Stimulated activated memory B cell treated with anti-CD40 and anti-IgM and Interleukin-4, amounts not matched to agents 10 μg/mL and 1 μg/mL and 100 μg/mL, for 72 hours (primary cell): ENCODE data around the gene SCARF1.

ENCODE experiments used
- ATAC-seq: fragments of 150-1000 bp; cut with Tn5 transposase; 2 replicates; pipeline ENCODE4 v1.10.0; 2021
- H3K27ac Mint-ChIP-seq: one replicate; pipeline ENCODE4 v1.8.0; 2022; ENCODE audit warnings: mild to moderate bottlenecking, mixed read lengths
- H3K27me3 Mint-ChIP-seq: one replicate; pipeline ENCODE4 v1.8.0; 2022; ENCODE audit warnings: mixed read lengths
- H3K36me3 Mint-ChIP-seq: one replicate; pipeline ENCODE4 v1.8.0; 2022; ENCODE audit warnings: mixed read lengths
- H3K4me1 Mint-ChIP-seq: one replicate; pipeline ENCODE4 v1.8.0; 2022; ENCODE audit warnings: mixed read lengths
- H3K4me3 Mint-ChIP-seq: one replicate; pipeline ENCODE4 v1.8.0; 2022; ENCODE audit warnings: mild to moderate bottlenecking, moderate library complexity, mixed read lengths
- H3K9me3 Mint-ChIP-seq: one replicate; pipeline ENCODE4 v1.8.0; 2022; ENCODE audit warnings: mixed read lengths

The SCARF1 gene

DNA sequence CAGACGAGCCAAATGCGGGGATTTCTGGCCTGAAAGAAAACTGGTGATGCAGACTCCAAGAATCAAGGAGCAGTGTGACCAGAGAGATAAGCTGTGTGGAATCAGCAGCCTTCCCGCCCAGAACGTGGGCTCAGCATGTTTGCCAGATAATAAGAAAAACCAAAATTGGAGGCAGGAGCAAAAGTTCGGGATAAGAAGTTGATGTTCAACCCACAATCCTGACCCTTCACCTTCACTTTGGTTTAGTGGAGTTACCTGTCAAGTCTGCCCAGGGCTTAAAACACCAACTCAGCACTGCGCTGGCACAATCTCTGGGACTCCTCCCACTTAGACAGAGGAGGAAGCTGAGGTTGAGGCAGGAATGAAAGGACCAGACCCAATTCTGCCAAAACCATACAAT is 20.0 kb downstream of the SCARF1 start:
- Mint-ChIP-seq H3K4me1 (peaks cover 40% of the 10 kb centered on the region), H3K9me3 (no peaks in the 10 kb centered on the region), H3K36me3 (peaks cover 54% of the 10 kb centered on the region), H3K27me3 (no peaks in the 10 kb centered on the region), H3K4me3 (peak overlapping the region; percentile 89), H3K27ac (peak overlapping the region; percentile 98)
- ATAC-seq = no peak

DNA sequence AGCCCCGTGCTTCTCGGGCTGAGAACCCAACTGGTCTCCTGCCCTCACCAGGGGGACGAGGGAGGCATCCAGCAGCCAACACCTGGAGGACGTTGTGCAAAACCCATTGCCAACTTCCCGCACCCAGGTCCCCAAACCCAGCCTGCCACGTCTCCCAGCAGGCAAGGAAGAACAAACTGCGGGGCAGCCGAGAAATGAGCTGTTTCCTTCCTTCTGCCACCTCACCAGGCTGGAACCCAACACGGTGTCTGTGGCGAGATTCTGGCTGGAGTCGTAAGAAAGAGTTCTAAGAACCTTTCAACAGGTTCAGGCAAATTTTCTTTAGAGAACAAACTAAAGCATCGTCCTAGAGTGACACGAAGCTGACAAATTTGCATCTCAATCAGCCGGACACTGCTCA is 20.5 kb downstream of the SCARF1 start:
- no peak for ATAC-seq
- Mint-ChIP-seq H3K27me3 (no peaks in the 10 kb centered on the region), H3K4me1 (peaks cover 35% of the 10 kb centered on the region), H3K27ac (peak overlapping the region; percentile 98), H3K36me3 (peaks cover 56% of the 10 kb centered on the region), H3K9me3 (no peaks in the 10 kb centered on the region), H3K4me3 (peak overlapping the region; percentile 89)

DNA sequence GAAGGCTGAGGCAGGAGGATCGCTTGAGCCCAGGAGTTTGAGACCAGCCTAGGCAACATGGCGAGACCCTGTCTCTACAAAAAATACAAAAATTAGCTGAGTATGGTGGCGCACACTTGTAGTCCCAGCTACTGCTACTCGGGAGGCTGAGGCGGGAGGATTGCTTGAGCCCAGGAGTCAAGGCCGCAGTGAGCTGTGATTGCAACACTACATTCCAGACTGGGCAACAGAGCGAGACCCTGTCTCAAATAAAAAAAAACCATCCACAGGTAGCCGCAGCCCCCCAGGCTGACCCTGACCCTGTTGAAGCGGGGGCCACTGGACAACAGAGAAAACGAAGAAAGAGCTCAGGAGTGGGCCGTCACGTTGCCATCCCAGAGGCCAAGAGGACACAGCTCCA is 20.9 kb downstream of the SCARF1 start:
- H3K36me3 Mint-ChIP-seq = peaks cover 60% of the 10 kb centered on the region
- H3K27ac Mint-ChIP-seq = peak overlapping the region; percentile 77
- peaks cover 34% of the 10 kb centered on the region for H3K4me1 Mint-ChIP-seq

DNA sequence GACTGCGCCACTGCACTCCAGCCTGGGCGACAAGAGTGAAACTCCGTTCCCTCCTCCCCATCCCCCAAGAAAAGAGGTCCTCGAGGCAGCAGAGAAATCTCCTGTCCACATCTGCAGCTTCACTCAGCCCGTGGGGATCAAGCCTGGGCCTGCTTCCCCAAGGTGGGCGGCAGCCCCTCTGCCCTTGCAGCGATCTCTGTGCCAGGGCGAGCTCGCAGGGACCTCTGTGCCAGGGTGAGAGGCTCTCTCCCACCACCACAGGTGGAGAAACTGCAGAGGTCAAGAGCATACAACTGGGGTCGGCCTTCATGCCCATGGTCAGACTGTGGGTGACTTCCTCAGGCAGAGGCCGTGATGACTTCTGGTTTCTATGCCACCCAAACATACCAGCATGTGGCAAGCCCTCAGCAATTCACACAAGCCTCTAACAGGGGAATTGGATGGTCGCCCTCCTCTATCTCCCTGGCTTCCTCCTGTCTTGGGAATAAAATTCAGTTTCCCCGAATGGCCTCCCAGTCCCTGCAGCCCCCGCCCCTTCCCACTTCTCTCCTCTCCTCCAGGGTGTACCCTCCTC is 22.4 kb downstream of the SCARF1 start:
- Mint-ChIP-seq H3K9me3 (no peaks in the 10 kb centered on the region), H3K4me3 (no peak overlapping the region), H3K27ac (peak overlapping the region; percentile 73), H3K27me3 (no peaks in the 10 kb centered on the region), H3K4me1 (peaks cover 45% of the 10 kb centered on the region), H3K36me3 (peaks cover 72% of the 10 kb centered on the region)
- no peak for ATAC-seq

More for the DNA sequence above, 20.9 kb downstream of the SCARF1 start:
- no peak for ATAC-seq
- Mint-ChIP-seq H3K4me3 (peak overlapping the region; percentile 63), H3K9me3 (no peaks in the 10 kb centered on the region), H3K27me3 (no peaks in the 10 kb centered on the region)

DNA sequence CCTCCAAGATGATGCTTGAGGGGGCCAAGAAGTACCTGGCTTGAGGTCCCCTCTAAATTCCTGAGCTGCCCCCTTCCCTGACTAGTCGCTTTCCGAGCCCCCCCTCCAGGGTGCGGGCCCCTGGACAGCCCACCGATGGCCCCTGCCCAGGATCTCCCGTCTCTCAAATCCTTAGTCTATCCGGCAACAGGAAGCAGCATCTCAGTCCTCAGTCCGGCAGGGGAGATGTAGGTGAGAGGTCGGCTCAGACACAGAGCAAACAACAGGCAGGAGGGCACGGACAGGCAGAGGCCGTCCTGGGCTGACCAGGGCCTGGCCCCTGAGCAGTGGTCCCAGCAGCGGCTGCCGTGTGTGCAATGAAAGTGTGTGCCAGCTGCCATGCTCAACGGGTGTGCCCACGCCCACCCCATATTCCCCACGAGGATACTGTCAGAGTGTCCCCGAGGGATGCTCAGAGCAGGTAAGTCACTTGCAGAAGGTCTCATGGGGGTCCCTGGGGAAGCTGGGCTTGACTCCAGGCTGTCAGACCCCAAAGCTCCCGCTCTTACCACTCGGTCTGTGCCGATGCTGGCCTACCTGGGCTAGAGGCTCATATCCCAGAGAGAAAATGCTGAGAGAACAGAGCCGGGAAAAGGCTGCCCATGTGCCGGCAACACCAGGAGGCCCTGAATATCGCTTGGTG is 24.1 kb downstream of the SCARF1 start:
- H3K27me3 Mint-ChIP-seq = no peaks in the 10 kb centered on the region
- no peaks in the 10 kb centered on the region for H3K9me3 Mint-ChIP-seq
- no peak overlapping the region for H3K4me3 Mint-ChIP-seq
- peaks cover 78% of the 10 kb centered on the region for H3K36me3 Mint-ChIP-seq
- H3K4me1 Mint-ChIP-seq = peaks cover 43% of the 10 kb centered on the region
- no peak for ATAC-seq
- H3K27ac Mint-ChIP-seq = peak overlapping the region; percentile 58

DNA sequence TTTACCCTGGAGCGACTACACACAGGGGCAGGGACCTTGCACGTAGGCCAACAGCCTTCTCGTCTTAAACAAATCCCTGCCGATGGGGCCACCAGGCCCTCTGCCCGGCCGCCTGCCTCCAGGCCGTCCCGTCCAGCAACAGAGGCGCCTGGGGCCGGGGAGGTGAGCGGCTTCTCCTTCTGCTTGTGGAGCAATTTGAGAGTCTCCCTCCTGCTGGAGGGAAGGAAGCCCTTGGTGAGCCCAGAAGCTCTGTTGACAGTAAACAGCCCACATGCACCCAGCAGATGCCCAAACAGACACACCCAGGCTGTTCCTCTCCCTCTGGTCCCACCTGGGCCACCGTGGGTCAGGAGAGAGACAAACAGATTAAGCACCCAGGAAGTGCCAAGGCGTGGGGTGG is 25.0 kb downstream of the SCARF1 start:
- ATAC-seq = no peak
- peaks cover 34% of the 10 kb centered on the region for H3K4me1 Mint-ChIP-seq
- no peak overlapping the region for H3K4me3 Mint-ChIP-seq
- no peaks in the 10 kb centered on the region for H3K9me3 Mint-ChIP-seq
- peak overlapping the region; percentile 58 for H3K27ac Mint-ChIP-seq
- peaks cover 76% of the 10 kb centered on the region for H3K36me3 Mint-ChIP-seq
- H3K27me3 Mint-ChIP-seq = no peaks in the 10 kb centered on the region

DNA sequence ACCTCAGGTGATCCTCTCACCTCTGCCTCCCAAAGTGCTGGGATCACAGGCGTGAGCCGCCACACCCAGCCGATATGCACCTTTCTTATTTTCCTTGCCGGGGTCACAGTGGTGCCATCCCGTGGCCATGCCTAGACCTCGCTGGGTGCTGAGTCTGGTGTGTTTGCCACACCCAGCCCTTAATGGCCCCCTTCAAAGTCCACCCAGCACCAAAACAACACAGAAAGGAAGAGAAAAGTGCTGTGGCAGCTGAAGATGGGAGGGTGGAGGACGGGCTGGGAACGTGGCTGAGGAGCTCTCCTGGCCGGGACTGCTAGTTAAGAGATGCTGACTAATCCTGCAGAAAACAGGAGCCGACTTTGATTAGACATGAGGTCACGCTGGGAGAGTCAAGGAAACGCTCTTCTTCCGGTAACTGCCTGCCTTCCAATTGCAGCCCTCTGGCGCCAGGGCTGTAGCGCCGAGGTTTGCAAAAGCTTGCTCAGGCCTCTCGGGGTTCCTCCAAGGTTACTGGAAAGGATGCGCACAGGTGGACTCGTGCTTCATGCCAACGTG is 27.8 kb downstream of the SCARF1 start:
- Mint-ChIP-seq H3K4me3 (no peak overlapping the region), H3K36me3 (peaks cover 75% of the 10 kb centered on the region), H3K27ac (peak overlapping the region; percentile 17), H3K9me3 (no peaks in the 10 kb centered on the region), H3K27me3 (no peaks in the 10 kb centered on the region), H3K4me1 (peaks cover 18% of the 10 kb centered on the region)
- ATAC-seq = no peak

DNA sequence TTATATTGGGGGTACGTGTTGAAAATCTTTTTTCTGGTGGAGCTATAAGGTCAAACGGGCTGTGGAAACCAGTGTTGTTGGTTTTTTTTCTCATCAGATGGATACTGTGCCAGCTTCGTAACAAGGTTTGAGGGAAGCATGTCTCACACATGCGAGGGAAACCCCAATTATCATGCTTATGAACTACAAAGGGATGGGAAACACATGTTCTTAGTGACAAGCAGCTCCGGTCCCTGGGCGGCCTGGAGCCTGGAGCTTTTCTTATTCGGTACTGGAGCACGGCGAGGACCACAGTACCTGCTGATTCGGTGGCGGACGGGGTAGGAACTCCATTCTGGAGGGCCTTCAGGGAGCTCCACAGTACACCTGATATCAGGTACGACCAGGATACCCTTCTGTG is 29.4 kb downstream of the SCARF1 start:
- Mint-ChIP-seq H3K4me1 (peaks cover 24% of the 10 kb centered on the region), H3K4me3 (no peak overlapping the region), H3K36me3 (peaks cover 86% of the 10 kb centered on the region), H3K9me3 (no peaks in the 10 kb centered on the region), H3K27me3 (no peaks in the 10 kb centered on the region), H3K27ac (no peak overlapping the region)
- ATAC-seq = no peak

DNA sequence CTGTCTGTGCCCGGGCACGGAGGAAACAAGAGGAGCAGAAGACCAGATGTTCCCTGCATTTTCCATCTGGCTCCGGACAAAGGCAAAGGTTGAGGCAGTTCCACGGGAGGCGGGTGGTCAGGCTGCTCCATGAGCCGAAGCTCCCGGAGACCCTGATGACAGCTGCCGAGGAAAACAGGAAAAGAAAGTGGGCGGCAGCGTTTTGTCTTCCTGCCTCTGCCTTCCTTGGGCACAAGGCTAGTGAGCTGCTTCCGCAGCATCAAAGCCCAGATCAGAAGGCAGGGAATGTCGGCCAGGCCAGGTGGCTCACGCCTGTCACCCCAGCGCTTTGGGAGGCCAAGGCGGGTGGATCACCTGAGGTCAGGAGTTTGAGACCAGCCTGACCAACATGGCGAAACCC is 33.1 kb downstream of the SCARF1 start:
- no peak for ATAC-seq
- Mint-ChIP-seq H3K27me3 (no peaks in the 10 kb centered on the region), H3K27ac (no peak overlapping the region), H3K4me1 (peaks cover 25% of the 10 kb centered on the region), H3K4me3 (no peak overlapping the region), H3K9me3 (no peaks in the 10 kb centered on the region), H3K36me3 (peaks cover 65% of the 10 kb centered on the region)

DNA sequence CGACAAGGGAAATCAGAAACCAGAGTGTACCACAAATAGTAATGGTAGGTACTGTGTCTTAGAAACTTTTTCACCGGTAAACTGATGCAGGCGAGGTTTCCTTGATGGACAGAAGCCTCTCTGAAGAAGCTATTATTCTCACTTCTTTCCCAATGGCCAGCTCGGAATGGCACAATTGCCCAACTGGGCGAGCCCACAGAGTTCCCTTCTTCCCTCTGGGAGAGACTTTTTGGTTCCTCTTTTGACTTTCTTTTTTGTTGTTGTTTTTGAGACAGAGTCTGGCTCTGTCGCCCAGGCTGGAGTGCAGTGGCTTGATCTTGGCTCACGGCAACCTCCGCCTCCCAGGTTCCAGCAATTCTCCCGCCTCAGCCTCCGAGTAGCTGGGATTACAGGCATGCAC is 33.8 kb downstream of the SCARF1 start:
- no peak for ATAC-seq
- Mint-ChIP-seq H3K4me3 (no peak overlapping the region), H3K27ac (no peak overlapping the region), H3K4me1 (peaks cover 30% of the 10 kb centered on the region), H3K9me3 (no peaks in the 10 kb centered on the region), H3K36me3 (peaks cover 59% of the 10 kb centered on the region), H3K27me3 (no peaks in the 10 kb centered on the region)

DNA sequence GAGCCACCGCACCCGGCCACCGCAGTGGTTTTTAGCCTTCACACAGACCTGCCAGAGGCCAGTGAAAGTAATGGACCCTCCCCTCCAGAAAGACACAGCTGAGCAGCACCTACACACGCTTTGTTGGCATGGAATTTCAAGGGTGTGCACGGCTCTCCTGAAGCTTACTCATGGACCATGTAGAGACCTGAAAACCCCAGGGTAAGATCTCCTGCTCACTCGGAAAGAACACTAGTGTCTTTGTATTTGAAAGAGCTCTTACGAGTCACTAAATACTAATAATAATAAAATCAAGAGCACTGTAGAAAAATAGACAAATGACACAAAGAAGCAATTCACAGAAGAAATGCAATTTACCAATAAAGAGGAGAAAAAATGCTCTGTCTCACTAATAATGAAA is 36.9 kb downstream of the SCARF1 start:
- H3K27ac Mint-ChIP-seq = peak overlapping the region; percentile 88
- peaks cover 56% of the 10 kb centered on the region for H3K4me1 Mint-ChIP-seq
- no peak overlapping the region for H3K4me3 Mint-ChIP-seq
- H3K36me3 Mint-ChIP-seq = peaks cover 56% of the 10 kb centered on the region
- no peaks in the 10 kb centered on the region for H3K9me3 Mint-ChIP-seq
- H3K27me3 Mint-ChIP-seq = no peaks in the 10 kb centered on the region
- ATAC-seq = no peak

DNA sequence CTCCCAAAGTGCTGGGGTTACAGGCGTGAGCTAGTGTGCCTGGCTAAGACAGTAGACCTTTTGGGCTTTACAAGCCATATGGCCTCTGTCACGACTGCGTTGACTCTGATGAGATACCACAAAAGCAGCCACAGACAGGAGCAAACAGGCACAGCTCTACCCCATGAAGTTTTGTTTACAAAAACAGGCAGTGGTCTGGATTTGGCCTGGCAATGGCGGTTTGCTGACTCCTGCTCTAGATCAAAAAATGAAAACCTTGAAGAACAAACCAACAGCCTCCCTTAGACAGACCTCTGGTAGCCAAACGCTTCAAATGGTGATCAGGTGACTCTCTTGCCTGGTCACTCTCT is 37.6 kb downstream of the SCARF1 start:
- Mint-ChIP-seq H3K27me3 (no peaks in the 10 kb centered on the region), H3K4me3 (peak overlapping the region; percentile 22), H3K36me3 (peaks cover 49% of the 10 kb centered on the region), H3K27ac (peak overlapping the region; percentile 88), H3K9me3 (no peaks in the 10 kb centered on the region), H3K4me1 (peaks cover 56% of the 10 kb centered on the region)
- ATAC-seq = peak; percentile 12

DNA sequence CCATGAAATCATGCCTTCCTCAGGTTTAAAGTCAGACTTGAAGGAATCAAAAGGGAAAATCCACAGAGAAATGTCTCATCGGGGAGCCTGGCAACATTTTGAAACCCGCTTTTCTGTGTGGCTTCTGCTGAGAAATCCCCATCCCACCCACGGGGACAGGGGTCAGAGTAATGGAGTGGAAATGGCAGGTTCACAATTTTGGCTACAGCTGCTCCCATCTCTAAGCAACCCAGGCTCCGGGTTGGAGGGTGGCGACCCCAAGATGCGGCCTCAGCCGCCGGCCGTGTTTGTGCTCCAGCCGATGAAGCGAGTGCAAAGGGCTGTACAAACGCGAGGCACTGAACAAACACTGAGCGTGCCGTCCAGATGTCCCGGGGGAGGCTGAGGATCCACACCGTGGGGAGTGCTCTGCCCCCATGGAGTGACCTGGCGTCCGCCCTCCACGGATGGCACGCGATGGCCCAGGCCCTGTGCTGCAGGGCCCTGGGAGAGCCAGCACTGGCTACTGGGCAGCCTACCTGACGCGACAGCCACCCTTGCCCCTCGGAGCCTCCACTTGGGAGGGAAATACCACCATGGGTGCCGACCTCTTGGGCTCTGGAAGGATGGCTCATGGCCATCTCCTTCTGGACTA is 39.1 kb downstream of the SCARF1 start:
- H3K27me3 Mint-ChIP-seq = no peaks in the 10 kb centered on the region
- H3K4me3 Mint-ChIP-seq = peak overlapping the region; percentile 3
- H3K9me3 Mint-ChIP-seq = no peaks in the 10 kb centered on the region
- H3K4me1 Mint-ChIP-seq = peaks cover 50% of the 10 kb centered on the region
- H3K36me3 Mint-ChIP-seq = peaks cover 41% of the 10 kb centered on the region
- H3K27ac Mint-ChIP-seq = peak overlapping the region; percentile 88
- peak; percentile 77 for ATAC-seq

DNA sequence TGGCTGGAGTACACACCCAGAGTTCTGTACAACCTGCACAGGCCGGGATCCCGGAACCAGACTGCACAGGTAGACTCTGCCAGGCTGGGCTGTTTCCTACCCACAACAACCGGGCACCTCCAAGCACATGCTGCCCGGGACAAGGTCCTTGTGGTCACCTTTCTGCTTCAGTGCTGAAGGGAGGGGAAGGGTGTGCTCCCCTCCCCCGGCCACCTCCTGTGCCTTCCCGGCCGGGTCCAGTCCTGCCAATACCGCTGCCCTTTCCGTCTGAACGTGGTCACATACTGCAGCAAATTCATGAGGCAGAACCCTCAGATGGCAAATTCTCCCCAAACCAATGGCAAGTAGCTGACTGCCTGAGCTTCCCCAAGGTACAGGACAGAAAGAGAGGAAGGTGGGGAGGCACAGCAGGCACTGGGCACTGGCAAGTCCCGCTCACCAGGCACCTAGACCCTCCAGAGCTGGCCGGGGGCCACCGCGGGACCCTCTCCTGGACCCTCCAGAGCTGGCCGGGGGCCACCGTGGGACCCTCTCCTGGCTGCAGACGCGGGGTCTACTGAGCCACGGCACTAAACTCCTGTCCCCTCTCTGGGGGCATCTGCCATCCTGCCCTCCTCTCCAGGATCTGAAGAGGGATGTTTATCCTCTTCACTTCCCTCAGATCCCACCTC is 39.7 kb downstream of the SCARF1 start:
- Mint-ChIP-seq H3K4me3 (peak overlapping the region; percentile 49), H3K9me3 (no peaks in the 10 kb centered on the region), H3K27ac (peak overlapping the region; percentile 88), H3K36me3 (peaks cover 42% of the 10 kb centered on the region), H3K27me3 (no peaks in the 10 kb centered on the region), H3K4me1 (peaks cover 50% of the 10 kb centered on the region)
- no peak for ATAC-seq

DNA sequence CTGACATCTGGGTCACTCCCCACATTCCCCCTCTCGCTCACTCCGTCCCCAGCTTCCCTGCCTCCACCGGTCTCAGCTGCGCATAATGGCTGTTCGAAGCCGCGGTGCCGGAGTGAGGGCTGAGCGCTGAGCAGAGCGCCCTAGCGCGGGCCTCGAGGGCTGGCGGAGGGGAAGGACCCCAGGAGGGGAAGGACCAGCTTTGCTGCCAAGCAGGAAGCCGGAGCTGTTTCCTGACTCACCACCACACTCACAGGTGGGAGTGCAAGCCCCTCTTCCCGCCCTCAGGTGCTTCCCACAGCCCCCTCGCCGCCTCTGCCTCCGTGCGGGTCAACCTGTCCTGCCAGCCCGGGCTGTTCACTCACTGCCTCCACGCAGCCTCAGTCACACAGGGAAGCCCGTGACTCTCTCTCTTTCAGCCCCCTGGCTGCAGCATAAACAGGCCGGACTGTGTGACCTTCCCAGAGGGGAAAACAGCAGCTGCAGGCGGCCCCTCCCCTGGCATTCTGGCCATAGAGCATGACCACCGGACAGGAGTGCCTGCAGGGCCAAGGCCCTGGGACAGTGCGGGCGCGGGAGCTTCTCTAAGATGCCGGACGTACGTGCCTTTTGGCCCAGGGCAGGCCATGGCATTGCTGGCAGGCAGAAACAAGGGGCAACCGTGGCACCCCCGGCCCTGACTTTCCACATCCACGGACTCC is 40.6 kb downstream of the SCARF1 start:
- Mint-ChIP-seq H3K9me3 (no peaks in the 10 kb centered on the region), H3K27me3 (no peaks in the 10 kb centered on the region), H3K4me3 (peak overlapping the region; percentile 17), H3K4me1 (peaks cover 50% of the 10 kb centered on the region), H3K27ac (peak overlapping the region; percentile 88), H3K36me3 (peaks cover 49% of the 10 kb centered on the region)
- no peak for ATAC-seq
